NOMO-1 treated with dmso at 0.1 percent for 144 hours (cell line): ENCODE data around the gene NCAPH2.
"Not testable (repeated sequence)": the region's sequence is repeated elsewhere in the genome, so short reads cannot be mapped to it uniquely, and the experiment has no call there.

ENCODE experiments used
- DNase-seq: peaks from one replicate; lab custom pipeline; 2025; ENCODE audit not compliant: unreplicated experiment; lab: John Stamatoyannopoulos, UW

Gene NCAPH2

GRCh38 chr22:50528682-50529415 lies 20.8 kb downstream of the NCAPH2 start:
- DNase-seq: no peak

DNA sequence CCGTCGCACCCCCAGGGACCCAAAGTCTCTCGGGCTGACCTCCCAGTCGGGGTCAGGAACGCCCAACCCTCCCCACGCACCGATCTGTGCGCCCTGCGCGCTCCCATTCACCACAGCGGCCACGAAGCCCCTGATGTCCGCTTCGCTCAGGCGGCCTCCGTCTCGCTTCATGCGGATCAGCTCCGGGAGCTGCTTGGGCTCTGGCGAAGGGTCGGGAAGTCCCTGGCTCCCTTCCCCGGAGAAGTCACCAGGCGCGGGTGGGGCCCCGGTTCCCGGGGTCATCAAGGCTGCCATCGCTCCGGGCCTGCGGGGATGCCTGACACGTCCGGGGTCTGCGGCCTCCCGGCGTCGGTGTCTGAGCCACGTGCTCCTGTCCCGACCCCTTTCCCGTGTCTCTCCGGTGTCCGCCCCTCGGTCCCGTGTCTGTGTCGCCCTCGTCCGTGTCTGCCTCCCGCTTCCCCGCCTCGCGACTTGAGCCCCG lies 21.4 kb downstream of the NCAPH2 start:
- DNase-seq: no peak

GRCh38 chr22:50529897-50530579 lies 22.0 kb downstream of the NCAPH2 start, which contains the start of gene TYMP:
TYMP (minus strand) TSS chr22:50530012; CDS start chr22:50529709, 303 bp downstream.
- peak; percentile 85 for DNase-seq

- no peak for DNase-seq
Measured at GRCh38 chr22:50530580-50530876, 22.5 kb downstream of the NCAPH2 start.

DNA sequence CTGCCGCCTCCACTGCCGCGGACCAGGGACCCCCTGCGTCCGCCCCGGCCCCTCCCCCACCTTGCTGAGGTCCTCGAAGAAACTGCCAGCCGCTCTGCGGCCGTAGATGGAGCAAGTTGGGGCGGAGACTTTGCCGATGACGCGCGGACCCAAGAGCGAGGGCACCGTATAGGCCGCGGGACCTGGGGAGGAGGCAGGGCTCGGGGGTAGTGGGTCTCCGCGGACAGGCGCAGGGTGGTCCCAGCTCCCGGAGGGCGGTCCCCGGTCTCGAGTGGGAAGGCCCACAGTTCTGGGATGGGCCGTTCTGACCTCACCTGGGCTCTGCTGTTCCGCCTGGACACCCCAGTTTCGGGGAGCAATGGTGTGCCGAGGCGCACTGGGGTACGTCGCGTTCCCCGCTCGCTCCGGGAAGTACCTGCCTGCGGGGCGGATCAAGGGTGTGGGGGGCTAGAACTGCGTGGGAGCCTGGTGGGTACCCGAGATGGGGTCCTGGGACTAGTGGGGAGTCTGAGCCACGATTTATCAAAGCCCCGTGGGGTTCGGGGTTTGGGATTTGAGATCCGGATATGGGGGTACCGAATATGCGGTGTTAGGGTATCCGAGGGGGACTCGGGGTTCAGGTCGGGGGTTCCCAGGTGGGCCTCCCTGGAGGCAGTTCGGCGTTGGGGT lies 23.0 kb downstream of the NCAPH2 start:
- peak; percentile 86 for DNase-seq

GRCh38 chr22:50531546-50531961 lies 23.5 kb downstream of the NCAPH2 start:
- peak; percentile 63 for DNase-seq

DNA sequence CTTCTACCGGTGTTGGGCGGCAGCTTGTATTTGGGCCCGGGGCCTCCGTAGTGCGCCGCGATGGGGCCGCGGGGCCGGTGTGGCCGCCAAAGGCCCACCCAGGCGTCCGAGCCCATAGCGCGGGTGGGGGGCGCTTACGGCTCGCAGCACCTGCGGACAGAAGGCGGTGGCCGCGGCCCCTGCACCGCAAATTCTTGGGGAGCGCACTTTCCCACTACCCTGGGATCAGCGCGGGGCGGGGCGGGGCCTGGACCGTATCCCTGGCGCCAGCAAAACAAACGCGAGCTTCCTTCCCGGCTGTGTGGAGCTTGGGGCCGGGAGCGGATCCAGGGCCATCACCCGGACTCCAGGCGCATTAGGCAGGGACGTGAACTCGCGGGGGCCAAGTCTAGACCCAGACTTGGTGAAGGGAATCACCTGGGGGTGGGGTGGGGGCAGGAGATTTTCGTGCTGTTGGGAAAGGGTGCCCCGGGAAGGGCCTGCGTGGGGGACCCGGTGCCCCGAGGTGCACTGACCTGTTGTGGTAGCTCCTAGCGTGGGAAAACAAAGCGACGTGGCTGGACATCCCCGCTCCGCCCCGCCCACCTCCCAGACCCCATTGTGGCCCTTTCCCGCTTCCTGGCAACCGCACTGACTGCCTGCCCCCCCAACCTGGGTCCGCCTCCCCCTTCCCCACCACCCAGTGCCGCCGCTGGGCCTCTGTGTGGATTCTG lies 24.1 kb downstream of the NCAPH2 start:
- DNase-seq: no peak

DNA sequence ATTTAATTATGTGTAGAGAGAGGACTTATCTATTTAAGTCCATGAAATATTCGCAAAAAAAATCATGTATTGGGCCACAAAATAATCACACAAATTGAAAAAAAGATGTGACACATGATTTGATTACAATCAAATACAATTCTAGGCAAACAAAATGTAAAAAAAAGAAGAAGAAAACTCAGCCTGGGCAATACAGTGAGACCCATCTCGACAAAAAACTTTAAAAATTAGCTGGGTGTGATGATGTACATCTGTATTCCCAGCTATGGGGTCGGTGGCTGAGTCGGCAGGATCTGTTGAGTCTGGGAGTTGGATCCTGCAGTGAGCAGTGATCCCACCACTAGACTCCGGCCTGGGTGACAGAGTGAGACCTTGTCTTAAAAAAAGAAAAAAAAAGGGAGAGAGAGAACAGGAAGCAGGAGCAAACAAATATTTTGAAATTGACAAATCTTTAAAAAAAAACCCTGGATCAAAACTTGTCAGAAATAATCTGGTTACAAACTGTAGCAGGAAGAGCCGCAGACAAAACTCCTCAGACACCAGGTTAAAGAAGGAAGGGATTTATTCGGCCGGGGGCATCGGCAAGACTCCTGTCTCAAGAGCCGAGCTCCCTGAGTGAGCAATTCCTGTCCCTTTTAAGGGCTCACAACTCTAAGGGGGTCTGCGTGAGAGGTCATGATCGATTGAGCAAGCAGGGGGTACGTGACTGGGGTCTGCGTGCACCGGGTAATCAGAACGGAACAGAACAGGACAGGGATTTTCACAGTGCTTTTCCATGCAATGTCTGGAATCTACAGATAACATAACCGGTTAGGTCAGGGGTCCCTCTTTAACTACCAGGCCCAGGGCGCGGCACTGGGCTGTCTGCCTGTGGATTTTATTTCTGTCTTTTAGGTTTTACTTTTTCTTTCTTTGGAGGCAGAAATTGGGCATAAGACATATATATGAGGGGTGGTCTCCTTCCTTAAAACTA lies 25.1 kb downstream of the NCAPH2 start:
- DNase-seq: no peak

DNA sequence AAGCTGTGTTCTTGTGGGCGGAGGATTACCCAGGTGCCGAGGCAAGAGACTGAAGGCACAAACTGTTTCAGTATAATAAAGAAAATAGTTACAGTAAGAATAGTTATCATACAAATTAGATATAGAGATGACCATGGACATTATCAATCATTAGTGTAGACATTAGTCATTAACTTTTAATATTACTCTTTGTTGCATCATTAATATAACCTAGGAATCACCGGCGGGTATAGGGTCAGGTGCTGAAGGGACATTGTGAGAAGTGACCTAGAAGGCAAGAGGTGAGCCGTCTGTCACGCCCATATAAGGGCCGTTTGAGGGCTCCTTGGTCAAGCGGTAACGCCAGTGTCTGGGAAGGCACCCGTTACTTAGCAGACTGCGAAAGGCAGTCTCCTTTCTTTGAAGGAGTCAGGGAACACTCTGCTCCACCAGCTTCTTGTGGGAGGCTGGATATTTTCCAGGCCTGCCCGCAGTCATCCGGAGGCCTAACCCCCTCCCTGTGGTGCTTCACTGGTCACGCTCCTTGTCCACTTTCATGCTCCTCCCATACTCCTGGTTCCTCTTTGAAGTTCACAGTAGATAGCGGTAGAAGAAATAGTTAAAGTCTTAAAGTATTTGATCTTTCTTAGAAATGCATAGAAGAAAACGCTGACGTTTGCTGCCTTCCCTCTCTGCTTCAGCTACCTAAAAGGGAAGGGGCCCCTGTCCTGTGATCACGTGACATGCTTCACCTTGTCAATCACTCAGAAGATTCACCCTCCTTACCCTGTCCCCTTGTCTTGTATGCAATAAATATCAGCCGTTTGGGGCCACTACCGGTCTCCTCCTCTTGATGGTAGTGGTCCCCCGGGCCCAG lies 26.1 kb downstream of the NCAPH2 start:
- DNase-seq: not testable (repeated sequence)

DNA sequence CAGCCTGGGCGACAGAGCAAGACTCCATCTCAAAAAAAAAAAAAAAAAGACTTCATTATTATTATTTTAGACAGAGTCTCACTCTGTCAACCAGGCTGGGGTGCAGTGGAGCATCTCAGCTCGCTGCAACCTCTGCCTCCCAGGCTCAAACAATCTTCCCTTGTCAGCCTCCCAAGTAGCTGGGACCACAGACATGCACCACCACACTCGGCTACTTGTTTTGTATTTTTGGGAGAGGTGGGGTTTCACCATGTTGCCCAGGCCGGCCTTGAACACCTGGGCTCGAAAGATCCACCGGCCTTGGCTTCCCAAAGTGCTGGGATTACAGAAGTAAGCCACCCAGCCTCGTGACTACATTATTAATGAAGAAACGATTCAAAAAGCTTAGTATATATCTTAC lies 27.1 kb downstream of the NCAPH2 start:
- DNase-seq: no peak

DNA sequence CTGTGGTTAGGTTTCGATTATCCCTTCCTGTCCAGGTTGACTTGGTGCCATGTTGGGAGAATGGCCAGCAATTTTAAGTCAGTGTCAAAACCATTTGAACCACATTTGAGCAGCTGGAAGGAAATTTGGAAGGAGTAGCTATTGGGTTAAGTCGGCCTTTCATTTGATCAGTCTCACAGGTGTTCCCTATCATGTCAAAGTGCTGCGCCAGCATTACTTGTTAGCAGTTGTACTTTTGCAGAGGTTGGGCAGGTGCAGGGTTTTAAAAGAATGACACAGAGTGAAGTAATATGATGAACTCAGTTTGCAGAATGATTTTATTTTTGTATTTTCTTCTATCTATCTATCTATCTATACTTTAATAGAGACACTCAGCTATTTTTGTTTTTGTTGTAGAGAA lies 28.2 kb downstream of the NCAPH2 start:
- no peak for DNase-seq

- no peak for DNase-seq
Measured at GRCh38 chr22:50537765-50538164, 29.7 kb downstream of the NCAPH2 start.

DNA sequence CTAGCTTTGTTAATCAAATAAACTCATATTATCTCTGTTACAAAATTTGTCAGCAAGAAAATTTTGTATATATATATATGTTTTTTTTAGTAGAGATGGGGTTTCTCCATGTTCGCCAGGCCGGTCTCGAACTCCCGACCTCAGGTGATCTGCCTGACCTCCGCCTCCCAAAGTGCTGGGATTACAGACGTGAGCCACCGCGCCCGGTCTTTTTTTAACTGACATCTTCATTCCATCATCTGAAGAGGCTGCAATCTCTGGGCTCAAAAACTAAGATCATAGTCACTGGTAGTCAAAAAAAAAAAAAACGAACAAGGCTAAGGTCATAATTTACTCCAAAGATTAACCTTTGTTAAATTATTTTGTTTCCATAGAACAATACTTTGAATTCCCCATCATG lies 32.4 kb downstream of the NCAPH2 start:
- no peak for DNase-seq

DNA sequence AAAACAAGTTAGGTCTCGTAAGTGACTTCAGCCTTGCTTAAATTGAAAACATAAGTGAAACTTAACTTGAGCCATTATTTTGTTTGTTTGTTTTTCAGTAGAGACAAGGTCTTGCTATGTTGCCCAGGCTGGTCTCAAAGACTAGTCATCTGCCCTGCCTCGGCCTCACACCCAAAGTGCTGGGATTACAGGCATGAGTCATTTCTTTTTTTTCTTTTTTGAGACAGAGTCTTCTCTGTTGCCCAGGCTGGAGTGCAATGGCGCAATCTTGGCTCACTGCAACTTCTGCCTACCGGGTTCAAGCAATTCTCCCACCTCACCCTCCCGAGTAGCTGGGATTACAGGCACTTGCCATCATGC lies 33.6 kb downstream of the NCAPH2 start:
- peak; percentile 58 for DNase-seq

DNA sequence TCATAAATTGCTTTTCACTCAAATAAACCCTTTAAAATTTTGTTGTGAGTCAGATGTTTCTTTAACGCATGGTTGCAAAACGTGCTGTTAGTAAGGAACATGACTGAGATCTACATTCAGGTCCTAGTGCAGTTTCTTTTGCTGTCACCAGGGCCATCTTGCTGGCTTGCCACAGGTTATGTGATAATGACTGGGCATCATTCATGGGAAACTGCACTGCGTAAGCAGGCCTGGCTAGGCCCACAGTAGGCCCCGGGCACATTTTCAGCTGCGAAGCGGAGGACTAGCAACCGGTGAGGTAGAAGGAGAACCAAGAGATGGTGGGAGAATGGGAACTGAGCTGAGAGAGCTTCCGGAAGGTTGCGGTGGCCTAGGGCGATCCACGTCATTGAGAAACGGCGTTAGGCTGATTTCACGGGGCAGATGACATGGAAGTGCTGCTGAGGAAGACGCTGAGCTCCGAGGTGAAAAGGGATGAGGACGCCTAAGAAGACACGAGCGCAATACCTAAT lies 34.4 kb downstream of the NCAPH2 start:
- DNase-seq: peak; percentile 74

DNA sequence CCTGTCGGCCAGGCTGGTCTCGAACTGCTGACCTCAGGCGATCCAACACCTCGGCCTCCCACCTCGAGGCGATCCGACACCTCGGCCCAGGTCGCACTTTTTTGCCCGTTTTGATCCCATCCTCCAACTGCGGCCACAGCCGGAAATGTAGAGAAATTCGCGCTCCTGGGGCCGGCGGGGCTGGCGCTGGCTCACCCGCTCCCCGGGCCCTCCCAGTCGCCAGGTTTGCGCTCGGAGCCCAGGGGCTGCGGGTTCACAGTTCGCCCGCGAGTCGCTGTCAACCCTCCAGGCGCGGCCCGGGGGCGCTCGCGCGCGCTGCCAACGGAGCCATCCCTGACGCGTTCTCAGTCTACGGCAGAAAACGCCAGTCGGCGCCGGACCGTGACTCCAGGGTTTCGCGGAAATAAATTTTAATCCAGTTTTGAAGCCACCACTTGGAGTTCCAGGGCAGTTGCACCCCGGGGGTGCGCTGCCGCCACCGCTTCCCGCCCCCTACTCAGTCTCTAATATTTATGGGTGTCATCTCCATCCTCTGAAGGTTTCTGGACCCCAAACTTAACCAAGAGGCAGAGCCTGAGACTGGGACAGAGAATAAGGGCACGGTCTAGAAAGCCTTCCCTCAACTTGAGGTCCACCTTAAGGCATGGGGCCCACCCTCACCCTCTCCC lies 36.2 kb downstream of the NCAPH2 start:
- DNase-seq: peak; percentile 69

- no peak for DNase-seq
Measured at GRCh38 chr22:50544746-50545253, 36.8 kb downstream of the NCAPH2 start.

DNA sequence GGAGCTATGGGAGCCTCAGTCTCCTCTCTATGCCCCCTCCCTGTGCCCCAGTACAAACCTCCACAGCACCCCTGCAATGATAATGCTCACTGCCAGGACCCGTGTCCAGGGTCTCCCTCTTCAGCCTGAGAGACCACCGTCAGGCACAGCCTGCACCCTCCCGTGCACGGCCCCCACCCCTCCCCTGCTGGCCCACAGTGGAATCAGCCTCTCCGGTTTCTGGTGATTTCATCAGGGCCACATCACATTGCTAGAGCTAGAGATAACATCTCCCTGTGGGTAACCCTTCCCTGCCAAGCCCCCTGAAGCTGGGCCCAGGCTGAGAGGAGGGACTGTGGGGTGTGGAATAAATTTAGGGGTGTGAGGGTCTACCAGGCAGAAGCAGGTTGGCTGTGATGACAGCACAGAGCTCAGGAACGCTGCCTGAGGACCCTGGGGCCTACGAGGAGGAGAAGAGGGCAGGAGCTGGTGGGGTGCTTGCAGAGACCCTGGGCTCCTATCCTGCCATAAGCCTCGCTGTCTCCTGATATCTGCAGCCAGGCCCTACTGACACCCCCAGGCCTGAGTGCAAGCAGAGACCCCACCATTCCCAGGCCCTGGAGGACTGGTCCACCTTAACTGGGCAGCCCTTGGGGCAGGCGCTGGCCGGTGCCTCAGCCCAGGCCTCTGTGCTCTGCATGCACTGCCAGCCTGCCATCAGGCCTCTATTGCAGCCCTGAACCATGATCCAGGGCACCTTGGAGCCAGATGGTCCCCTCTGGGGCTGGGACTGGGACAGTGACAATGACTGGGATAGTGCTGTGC lies 37.7 kb downstream of the NCAPH2 start, which contains the start of gene KLHDC7B:
Gene KLHDC7B (plus strand): TSS at position 378 of the 804 bp plus-strand sequence. CDS start 345 bp downstream, at position 723.
- no peak for DNase-seq
